Activated CD8-positive, alpha-beta memory T cell treated with anti-CD3 and anti-CD28 coated beads, Interleukin-2, amount 10 ng/mL, durations not matched to agents 7 days and 5 days (primary cell): Measurements from ENCODE around the gene ZNF621. TPM values are rescaled to one million over a fixed set of nuclear protein-coding genes. Genes with fewer than 3 reads are reported as not detected.
A peak's percentile ranks its signal among the peaks of the same experiment; 100 is the strongest.
"Not testable (repeated sequence)": the region's sequence is repeated elsewhere in the genome, so short reads cannot be mapped to it uniquely, and the experiment has no call there.

Experiments used
- ATAC-seq: fragments of 150-1000 bp; cut with Tn5 transposase; one replicate; pipeline ENCODE4 v1.10.0; 2021; ENCODE audit warnings: moderate library complexity
- CTCF ChIA-PET: fragments of 350-600 bp; sonication (Branson Sonifier 250); formaldehyde crosslinking; loops from one replicate; lab custom pipeline; 2021; ENCODE audit warnings: antibody characterized with exemption; lab: Charles Lee
- DNase-seq: peaks from one replicate; pipeline ENCODE4 v3.0.0-alpha.2; 2020
- H3K27ac Mint-ChIP-seq: one replicate; pipeline ENCODE4 v1.8.0; 2021; ENCODE audit warnings: mild to moderate bottlenecking, mixed read lengths
- H3K27me3 Mint-ChIP-seq: one replicate; pipeline ENCODE4 v1.8.0; 2021; ENCODE audit warnings: mixed read lengths
- H3K36me3 Mint-ChIP-seq: one replicate; pipeline ENCODE4 v1.8.0; 2021; ENCODE audit warnings: mild to moderate bottlenecking, mixed read lengths
- H3K4me1 Mint-ChIP-seq: one replicate; pipeline ENCODE4 v1.8.0; 2021; ENCODE audit warnings: mixed read lengths
- H3K4me3 Mint-ChIP-seq: one replicate; pipeline ENCODE4 v1.8.0; 2021; ENCODE audit warnings: mild to moderate bottlenecking, moderate library complexity, mixed read lengths
- H3K9me3 Mint-ChIP-seq: one replicate; pipeline ENCODE4 v1.8.0; 2022; ENCODE audit warnings: low read depth, mixed read lengths
- total RNA-seq, 2 experiments: library from RNA; stranded (reverse); gene quantifications; one replicate each; pipeline ENCODE4 v1.2.3, GENCODE V29; 2021

Gene ZNF621
- total RNA-seq, 2 experiments from 2014 or later = 23.1 to 25.3 TPM

GRCh38 chr3:40565629-40566028, 40.9 kb downstream of the ZNF621 start:
- DNase-seq, H3K27ac Mint-ChIP-seq, H3K9me3 Mint-ChIP-seq, CTCF ChIA-PET, H3K27me3 Mint-ChIP-seq, H3K4me1 Mint-ChIP-seq, H3K36me3 Mint-ChIP-seq, ATAC-seq, H3K4me3 Mint-ChIP-seq: not testable (repeated sequence)

DNA sequence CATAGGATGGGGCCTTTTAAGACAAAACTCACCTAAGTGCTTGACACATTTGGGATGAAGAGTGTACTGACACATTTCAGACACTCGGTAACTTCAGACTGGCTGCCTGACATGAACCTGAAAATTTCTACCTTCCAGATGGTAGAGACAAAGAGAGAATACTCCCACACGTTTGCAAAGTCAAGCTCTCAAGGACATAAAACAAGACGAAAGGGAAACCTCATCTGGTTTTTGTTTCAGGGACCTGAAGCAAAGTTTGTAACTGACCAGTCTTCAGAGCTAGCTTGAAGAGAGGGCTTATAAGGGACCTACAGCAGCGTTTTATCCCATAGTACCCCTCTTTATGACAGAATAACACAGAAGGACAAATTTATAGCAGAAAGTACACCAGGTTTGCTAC, 41.9 kb downstream of the ZNF621 start:
- Mint-ChIP-seq H3K27ac (no peak overlapping the region), H3K4me3 (no peak overlapping the region), H3K9me3 (no peaks in the 10 kb centered on the region), H3K27me3 (peaks cover 8% of the 10 kb centered on the region), H3K4me1 (no peaks in the 10 kb centered on the region), H3K36me3 (no peaks in the 10 kb centered on the region)
- CTCF ChIA-PET = no interaction called here
- ATAC-seq (no peak), DNase-seq (no peak)

GRCh38 chr3:40572588-40572987, 47.8 kb downstream of the ZNF621 start:
- no peaks in the 10 kb centered on the region for H3K4me1 Mint-ChIP-seq
- H3K9me3 Mint-ChIP-seq = no peaks in the 10 kb centered on the region
- no peaks in the 10 kb centered on the region for H3K36me3 Mint-ChIP-seq
- CTCF ChIA-PET = no interaction called here
- no peak overlapping the region for H3K4me3 Mint-ChIP-seq
- DNase-seq (no peak), ATAC-seq (no peak)
- H3K27ac Mint-ChIP-seq = no peak overlapping the region
- H3K27me3 Mint-ChIP-seq = peaks cover 28% of the 10 kb centered on the region

- H3K9me3 Mint-ChIP-seq = no peaks in the 10 kb centered on the region
- H3K36me3 Mint-ChIP-seq = no peaks in the 10 kb centered on the region
- ATAC-seq = no peak
- no peak for DNase-seq
- H3K4me1 Mint-ChIP-seq = no peaks in the 10 kb centered on the region
- H3K27me3 Mint-ChIP-seq = peaks cover 28% of the 10 kb centered on the region
- H3K4me3 Mint-ChIP-seq = no peak overlapping the region
- CTCF ChIA-PET = no interaction called here
- H3K27ac Mint-ChIP-seq = no peak overlapping the region
These were observed 49.3 kb downstream of the ZNF621 start for GRCh38 chr3:40574050-40574449.

- H3K27me3 Mint-ChIP-seq = peaks cover 30% of the 10 kb centered on the region
- H3K27ac Mint-ChIP-seq = no peak overlapping the region
- ATAC-seq = no peak
- H3K9me3 Mint-ChIP-seq = no peaks in the 10 kb centered on the region
- H3K36me3 Mint-ChIP-seq = no peaks in the 10 kb centered on the region
- H3K4me1 Mint-ChIP-seq = no peaks in the 10 kb centered on the region
- no peak for DNase-seq
- no peak overlapping the region for H3K4me3 Mint-ChIP-seq
- CTCF ChIA-PET = no interaction called here
These were observed 49.9 kb downstream of the ZNF621 start for GRCh38 chr3:40574661-40575060.

- Mint-ChIP-seq H3K4me1 (no peaks in the 10 kb centered on the region), H3K4me3 (no peak overlapping the region), H3K27me3 (peaks cover 26% of the 10 kb centered on the region), H3K36me3 (no peaks in the 10 kb centered on the region), H3K9me3 (no peaks in the 10 kb centered on the region), H3K27ac (no peak overlapping the region)
- ATAC-seq = no peak
- CTCF ChIA-PET = interaction anchor here (1.1 kb wide), 1 partner anchor 248 kb away, joined by 3 read pairs; no protein-coding TSS in a partner anchor
- no peak for DNase-seq
These were observed 51.6 kb downstream of the ZNF621 start for GRCh38 chr3:40576396-40576795.

DNA sequence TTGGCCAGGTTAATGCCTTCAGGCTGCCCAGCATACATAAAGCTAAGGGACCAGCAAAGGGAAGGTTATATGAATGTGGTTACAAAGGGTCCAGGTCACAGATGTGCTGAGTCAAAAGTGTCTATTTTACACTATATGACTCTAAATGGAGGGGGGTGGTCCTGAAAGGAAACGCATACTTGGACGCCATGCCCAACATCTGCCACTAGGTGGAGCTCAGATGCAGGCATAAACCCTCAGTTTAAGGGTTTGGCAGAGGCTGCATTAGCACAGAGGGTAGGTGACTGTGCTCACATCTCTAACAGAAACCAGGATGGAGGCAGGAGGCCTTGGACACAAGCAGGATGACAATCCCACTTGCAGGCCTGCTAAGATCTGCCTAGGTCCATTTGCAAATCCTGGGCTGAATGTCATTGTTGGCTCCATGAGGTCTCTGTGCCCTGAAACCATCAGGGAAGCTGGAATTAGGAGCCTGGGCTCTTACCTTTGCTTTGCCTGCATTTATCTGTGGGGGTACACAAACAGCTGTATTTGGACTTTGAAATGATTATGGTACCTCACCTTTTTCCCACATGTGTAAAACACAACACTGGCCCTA, 55.8 kb downstream of the ZNF621 start:
- Mint-ChIP-seq H3K36me3 (no peaks in the 10 kb centered on the region), H3K9me3 (no peaks in the 10 kb centered on the region), H3K27me3 (peaks cover 7% of the 10 kb centered on the region), H3K4me3 (no peak overlapping the region), H3K4me1 (no peaks in the 10 kb centered on the region), H3K27ac (no peak overlapping the region)
- ATAC-seq = peak; percentile 73
- CTCF ChIA-PET = interaction anchor here (0.6 to 1.8 kb wide), 16 partner anchors 11 to 1519 kb away, joined by 3 to 13 read pairs (median 3); partner anchors contain the start of gene ZNF620
- DNase-seq = peak; percentile 73

GRCh38 chr3:40581166-40581565, 56.4 kb downstream of the ZNF621 start:
- DNase-seq = no peak
- Mint-ChIP-seq H3K27ac (no peak overlapping the region), H3K27me3 (peaks cover 7% of the 10 kb centered on the region), H3K4me3 (no peak overlapping the region), H3K36me3 (no peaks in the 10 kb centered on the region), H3K4me1 (no peaks in the 10 kb centered on the region), H3K9me3 (no peaks in the 10 kb centered on the region)
- CTCF ChIA-PET = interaction anchor here (0.6 to 1.8 kb wide), 14 partner anchors 12 to 1519 kb away, joined by 3 to 13 read pairs (median 3); partner anchors contain the start of gene ZNF620
- ATAC-seq = no peak

DNA sequence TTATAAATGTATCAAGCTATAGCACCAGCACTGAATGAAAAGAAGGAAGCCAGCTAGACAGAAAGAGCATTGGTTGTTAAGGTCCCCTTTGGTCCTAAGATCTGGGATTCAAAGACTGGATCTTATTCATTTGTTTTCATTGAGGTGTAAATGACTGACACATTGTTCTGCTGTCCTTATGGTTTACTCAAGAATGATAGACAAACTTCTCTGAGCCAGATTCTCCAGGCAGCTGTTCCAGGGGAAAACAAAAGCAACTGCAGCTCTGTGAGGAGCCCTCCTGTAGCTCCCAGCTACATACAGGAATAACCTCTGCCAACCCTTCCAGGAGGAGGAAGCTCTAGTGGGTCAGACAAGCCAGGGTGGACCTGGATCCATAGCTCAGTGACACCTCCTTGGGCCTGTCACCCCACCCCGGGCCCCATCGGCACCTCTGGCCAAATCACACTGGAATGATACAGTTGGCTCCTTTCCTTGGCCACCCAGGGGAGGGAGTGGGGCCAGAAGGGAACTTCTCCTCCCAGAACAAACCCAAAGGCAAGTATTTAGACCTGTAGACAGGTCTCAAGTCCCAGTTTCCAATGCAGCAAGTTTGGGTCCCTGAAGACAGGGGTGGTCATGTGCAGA, 57.8 kb downstream of the ZNF621 start:
- H3K4me3 Mint-ChIP-seq = no peak overlapping the region
- H3K4me1 Mint-ChIP-seq = no peaks in the 10 kb centered on the region
- ATAC-seq = no peak
- CTCF ChIA-PET = interaction anchor here (0.6 to 1.3 kb wide), 3 partner anchors 15 to 248 kb away, joined by 3 read pairs; no protein-coding TSS in a partner anchor
- H3K27ac Mint-ChIP-seq = no peak overlapping the region
- H3K9me3 Mint-ChIP-seq = no peaks in the 10 kb centered on the region
- H3K27me3 Mint-ChIP-seq = peaks cover 4% of the 10 kb centered on the region
- no peak for DNase-seq
- H3K36me3 Mint-ChIP-seq = no peaks in the 10 kb centered on the region

GRCh38 chr3:40583691-40584090, 58.9 kb downstream of the ZNF621 start:
- Mint-ChIP-seq H3K27me3 (peaks cover 4% of the 10 kb centered on the region), H3K36me3 (no peaks in the 10 kb centered on the region), H3K4me3 (no peak overlapping the region), H3K9me3 (no peaks in the 10 kb centered on the region), H3K27ac (no peak overlapping the region), H3K4me1 (no peaks in the 10 kb centered on the region)
- CTCF ChIA-PET = interaction anchor here (0.7 to 1.5 kb wide), 2 partner anchors 388 to 632 kb away, joined by 3 read pairs; no protein-coding TSS in a partner anchor
- ATAC-seq = no peak
- DNase-seq = no peak

DNA sequence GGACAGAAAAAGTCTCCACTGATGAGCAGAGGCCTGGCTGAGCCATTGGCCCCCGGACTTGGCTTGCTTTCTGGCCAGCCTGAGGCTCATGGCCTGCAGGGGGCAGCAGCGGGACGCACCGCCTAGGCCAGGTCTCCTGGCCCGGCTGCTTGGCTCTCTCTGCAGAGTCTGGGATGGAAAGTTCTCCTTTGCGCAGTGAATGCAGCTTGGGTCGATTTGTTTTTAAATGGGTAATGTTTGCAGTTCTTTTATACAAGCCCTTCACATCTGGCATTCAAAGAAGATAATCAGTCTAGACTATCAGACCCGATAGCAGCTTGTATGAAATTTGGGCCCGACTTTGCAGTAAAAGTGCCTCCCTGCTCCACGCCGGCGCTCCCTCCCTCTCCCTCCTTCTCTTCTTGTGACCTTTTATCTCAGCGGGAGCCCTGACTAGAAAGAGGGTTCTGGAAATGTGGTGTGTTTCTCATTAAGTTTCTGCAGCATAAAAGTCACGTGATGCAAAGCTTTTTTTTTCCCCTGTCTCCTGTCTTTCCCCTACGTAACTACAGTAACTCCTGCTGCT, 59.9 kb downstream of the ZNF621 start:
- DNase-seq (peak; percentile 77), ATAC-seq (peak; percentile 84)
- CTCF ChIA-PET = interaction anchor here (0.9 to 2.2 kb wide), 7 partner anchors 15 to 1298 kb away, joined by 3 to 8 read pairs (median 4); no protein-coding TSS in a partner anchor
- no peaks in the 10 kb centered on the region for H3K36me3 Mint-ChIP-seq
- peaks cover 2% of the 10 kb centered on the region for H3K27me3 Mint-ChIP-seq
- no peak overlapping the region for H3K4me3 Mint-ChIP-seq
- no peaks in the 10 kb centered on the region for H3K9me3 Mint-ChIP-seq
- no peak overlapping the region for H3K27ac Mint-ChIP-seq
- H3K4me1 Mint-ChIP-seq = no peaks in the 10 kb centered on the region

DNA sequence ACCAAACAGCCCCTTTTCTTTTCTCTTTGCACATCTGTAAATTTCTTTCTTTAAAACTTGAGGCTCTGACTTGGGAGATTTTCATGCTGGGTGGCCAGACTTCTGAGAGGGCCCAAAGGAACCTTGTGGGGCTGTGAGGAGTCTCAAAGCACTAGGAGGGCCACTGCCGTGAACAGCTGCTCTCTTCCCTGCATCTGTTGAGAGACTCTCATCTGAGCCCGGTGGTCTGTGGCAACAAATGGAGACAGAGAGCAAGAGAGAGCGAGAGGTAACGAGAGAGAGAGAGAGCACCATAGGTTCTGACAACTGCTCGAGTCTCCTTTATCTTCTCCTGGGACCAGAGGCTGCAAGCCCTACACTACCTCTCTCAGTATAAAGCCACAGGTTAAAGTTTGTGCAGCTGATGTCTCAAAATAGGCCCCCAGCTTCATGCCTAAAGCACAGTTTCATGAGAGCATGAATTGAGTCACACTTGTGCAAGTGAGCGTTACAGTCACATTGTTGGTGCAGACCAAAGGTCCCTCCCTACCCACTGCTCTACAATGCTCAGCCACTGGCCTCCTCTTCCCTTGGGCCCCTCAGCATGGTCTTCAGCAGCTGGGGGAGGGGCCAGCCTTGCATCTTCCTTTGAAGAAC, 60.7 kb downstream of the ZNF621 start:
- Mint-ChIP-seq H3K9me3 (no peaks in the 10 kb centered on the region), H3K4me1 (no peaks in the 10 kb centered on the region), H3K27ac (no peak overlapping the region), H3K27me3 (no peaks in the 10 kb centered on the region), H3K4me3 (no peak overlapping the region), H3K36me3 (no peaks in the 10 kb centered on the region)
- no peak for ATAC-seq
- CTCF ChIA-PET = interaction anchor here (1.2 to 2.2 kb wide), 4 partner anchors 19 to 1298 kb away, joined by 3 to 8 read pairs (median 5); no protein-coding TSS in a partner anchor
- no peak for DNase-seq

GRCh38 chr3:40586901-40587300, 62.1 kb downstream of the ZNF621 start:
- no peaks in the 10 kb centered on the region for H3K4me1 Mint-ChIP-seq
- no peak overlapping the region for H3K27ac Mint-ChIP-seq
- CTCF ChIA-PET = interaction anchor here (1.1 kb wide), 1 partner anchor 9 kb away, joined by 4 read pairs; no protein-coding TSS in a partner anchor
- DNase-seq (no peak), ATAC-seq (no peak)
- no peak overlapping the region for H3K4me3 Mint-ChIP-seq
- H3K27me3 Mint-ChIP-seq = peaks cover 5% of the 10 kb centered on the region
- no peaks in the 10 kb centered on the region for H3K9me3 Mint-ChIP-seq
- no peaks in the 10 kb centered on the region for H3K36me3 Mint-ChIP-seq
